ENCODE data around the gene CBR3. TPM values are rescaled to one million over a fixed set of nuclear protein-coding genes. Genes with fewer than 3 reads are reported as not detected.

The CBR3 gene
- total and polyA plus RNA-seq, 9 of the 15 experiments (the other 6 are each of a cell fraction or from before 2014, with no cell fraction given), result not detected

DNA sequence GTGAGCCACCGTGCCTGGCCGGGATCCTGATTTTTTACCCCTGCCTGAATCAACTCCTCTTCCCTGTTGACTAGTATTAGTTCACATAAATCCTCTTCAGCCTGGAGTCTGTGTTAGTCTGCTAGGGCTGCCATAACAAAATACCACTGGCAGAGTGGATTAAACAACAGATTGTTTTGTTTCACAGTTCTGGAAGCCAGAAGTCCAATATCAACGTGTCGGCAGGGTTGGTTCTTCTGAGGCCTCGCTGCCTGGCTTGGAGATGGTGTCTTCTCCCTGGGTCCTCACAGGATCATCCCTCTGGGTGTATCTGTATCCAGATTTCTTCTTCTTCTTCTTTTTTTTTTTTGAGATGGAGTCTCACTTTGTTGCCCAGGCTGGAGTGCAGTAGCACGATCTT is 39.9 kb downstream of the CBR3 start (continued):
- TF ChIP-seq, protein P1, sequence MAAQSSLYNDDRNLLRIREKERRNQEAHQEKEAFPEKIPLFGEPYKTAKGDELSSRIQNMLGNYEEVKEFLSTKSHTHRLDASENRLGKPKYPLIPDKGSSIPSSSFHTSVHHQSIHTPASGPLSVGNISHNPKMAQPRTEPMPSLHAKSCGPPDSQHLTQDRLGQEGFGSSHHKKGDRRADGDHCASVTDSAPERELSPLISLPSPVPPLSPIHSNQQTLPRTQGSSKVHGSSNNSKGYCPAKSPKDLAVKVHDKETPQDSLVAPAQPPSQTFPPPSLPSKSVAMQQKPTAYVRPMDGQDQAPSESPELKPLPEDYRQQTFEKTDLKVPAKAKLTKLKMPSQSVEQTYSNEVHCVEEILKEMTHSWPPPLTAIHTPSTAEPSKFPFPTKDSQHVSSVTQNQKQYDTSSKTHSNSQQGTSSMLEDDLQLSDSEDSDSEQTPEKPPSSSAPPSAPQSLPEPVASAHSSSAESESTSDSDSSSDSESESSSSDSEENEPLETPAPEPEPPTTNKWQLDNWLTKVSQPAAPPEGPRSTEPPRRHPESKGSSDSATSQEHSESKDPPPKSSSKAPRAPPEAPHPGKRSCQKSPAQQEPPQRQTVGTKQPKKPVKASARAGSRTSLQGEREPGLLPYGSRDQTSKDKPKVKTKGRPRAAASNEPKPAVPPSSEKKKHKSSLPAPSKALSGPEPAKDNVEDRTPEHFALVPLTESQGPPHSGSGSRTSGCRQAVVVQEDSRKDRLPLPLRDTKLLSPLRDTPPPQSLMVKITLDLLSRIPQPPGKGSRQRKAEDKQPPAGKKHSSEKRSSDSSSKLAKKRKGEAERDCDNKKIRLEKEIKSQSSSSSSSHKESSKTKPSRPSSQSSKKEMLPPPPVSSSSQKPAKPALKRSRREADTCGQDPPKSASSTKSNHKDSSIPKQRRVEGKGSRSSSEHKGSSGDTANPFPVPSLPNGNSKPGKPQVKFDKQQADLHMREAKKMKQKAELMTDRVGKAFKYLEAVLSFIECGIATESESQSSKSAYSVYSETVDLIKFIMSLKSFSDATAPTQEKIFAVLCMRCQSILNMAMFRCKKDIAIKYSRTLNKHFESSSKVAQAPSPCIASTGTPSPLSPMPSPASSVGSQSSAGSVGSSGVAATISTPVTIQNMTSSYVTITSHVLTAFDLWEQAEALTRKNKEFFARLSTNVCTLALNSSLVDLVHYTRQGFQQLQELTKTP (IDR thresholded peaks at IDR 0.05; ENCODE audit: low read depth in 1 of 2, partially characterized antibody in 2 of 2), result no peak
- TF ChIP-seq, protein P2, sequence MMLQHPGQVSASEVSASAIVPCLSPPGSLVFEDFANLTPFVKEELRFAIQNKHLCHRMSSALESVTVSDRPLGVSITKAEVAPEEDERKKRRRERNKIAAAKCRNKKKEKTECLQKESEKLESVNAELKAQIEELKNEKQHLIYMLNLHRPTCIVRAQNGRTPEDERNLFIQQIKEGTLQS (IDR thresholded peaks at IDR 0.05), result no peak
- TF ChIP-seq, protein P2 (CRISPR knock-in tag; conservative IDR thresholded peaks at IDR 0.05), result no peak
- TF ChIP-seq RCOR1 (IDR thresholded peaks at IDR 0.05; ENCODE audit: borderline replicate concordance in 1 of 2, low read depth in 2 of 2, low read length in 2 of 2), result no peak
- no peak for TF ChIP-seq STAT5A (IDR thresholded peaks at IDR 0.05; ENCODE audit: borderline replicate concordance, low read length)
- TF ChIP-seq HNRNPUL1 (IDR thresholded peaks at IDR 0.05; ENCODE audit: low read length), result no peak

All from K562 (cell line).